HUES64 (cell line): ENCODE results near the gene SKA2.
A peak's percentile ranks its signal among the peaks of the same experiment; 100 is the strongest.

Source experiments
- H3K27ac ChIP-seq: 2 replicates; pipeline ENCODE4 v1.7.0; 2013; ENCODE audit warnings: low read depth, low read length, inconsistent platforms
- H3K27me3 ChIP-seq: 2 replicates; pipeline ENCODE4 v1.6.1; 2013; ENCODE audit warnings: mild to moderate bottlenecking, low read length; ENCODE audit not compliant: insufficient read depth
- H3K36me3 ChIP-seq: 2 replicates; pipeline ENCODE4 v1.6.1; 2013; ENCODE audit warnings: mild to moderate bottlenecking, low read length; ENCODE audit not compliant: insufficient read depth
- H3K4me1 ChIP-seq: 2 replicates; pipeline ENCODE4 v1.6.1; 2013; ENCODE audit warnings: mild to moderate bottlenecking, low read length, moderate library complexity; ENCODE audit not compliant: insufficient read depth
- H3K4me3 ChIP-seq: 2 replicates; pipeline ENCODE4 v1.5.1; 2013; ENCODE audit warnings: mild to moderate bottlenecking, low read length, moderate library complexity
- H3K9ac ChIP-seq: 2 replicates; pipeline ENCODE4 v1.6.1; 2013; ENCODE audit warnings: mild to moderate bottlenecking, low read depth, low read length
- H3K9me3 ChIP-seq: 2 replicates; pipeline ENCODE4 v1.6.1; 2013; ENCODE audit warnings: low read depth, low read length; ENCODE audit not compliant: insufficient read depth
- WGBS: fragments of 150-250, 120-280 bp; methylation state at CpG from one replicate; pipeline ENCODE4 v1.1.7; 2013; ENCODE audit warnings: missing lambda C conversion rate; 5-methylcytosine and 5-hydroxymethylcytosine counted together

SKA2 gene

DNA sequence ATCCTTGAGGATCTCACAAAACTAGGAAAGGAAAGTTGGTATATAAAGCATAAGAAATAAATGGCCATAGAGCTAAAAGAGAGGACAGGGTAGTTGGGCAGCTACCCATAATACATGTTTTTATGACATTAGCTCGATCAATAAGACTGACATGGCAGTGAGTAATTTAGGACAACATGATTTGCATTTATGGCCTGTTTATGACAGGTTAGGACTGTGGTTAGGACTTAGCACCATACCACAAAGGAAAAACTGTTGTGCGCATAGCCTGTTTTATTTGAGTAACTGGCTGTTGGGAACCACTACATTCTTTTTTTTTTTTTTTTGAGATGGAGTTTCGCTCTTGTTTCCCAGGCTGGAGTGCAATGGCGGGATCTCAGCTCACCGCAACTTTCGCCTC, 30.3 kb downstream of the SKA2 start:
- Histone ChIP-seq H3K9ac (no peak overlapping the region), H3K4me1 (no peaks in the 10 kb centered on the region), H3K4me3 (no peak overlapping the region), H3K36me3 (peaks cover 58% of the 10 kb centered on the region), H3K27ac (no peak overlapping the region), H3K27me3 (no peaks in the 10 kb centered on the region), H3K9me3 (no peaks in the 10 kb centered on the region)
- WGBS = 89% methylated on average over 5 of the region's 6 CpGs

DNA sequence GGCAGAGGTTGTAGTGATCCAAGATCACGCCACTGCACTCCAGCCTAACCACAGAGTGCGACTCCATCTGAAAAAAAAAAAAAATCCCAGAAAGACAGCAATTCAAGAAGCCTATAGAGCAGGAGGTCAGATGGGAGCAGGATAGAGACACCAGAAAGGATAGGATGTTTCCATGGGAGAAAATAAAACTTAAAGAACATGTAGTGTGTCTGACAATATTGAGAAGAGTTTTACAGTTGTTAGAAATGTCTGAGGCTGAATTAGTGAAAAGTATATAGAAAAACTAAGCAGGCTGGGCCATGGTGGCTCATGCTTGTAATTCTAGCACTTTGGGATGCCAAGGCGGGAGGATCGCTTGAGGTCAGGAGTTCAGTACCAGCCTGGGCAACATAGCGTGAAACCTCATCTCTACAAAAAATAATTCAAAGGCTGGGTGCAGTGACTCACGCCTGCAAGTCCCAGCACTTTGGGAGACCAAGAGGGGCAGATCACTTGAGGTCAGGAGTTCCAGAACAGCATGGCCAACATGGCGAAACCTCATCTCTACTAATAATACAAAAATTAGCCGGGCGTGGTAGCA, 33.0 kb downstream of the SKA2 start:
- Histone ChIP-seq H3K4me1 (no peaks in the 10 kb centered on the region), H3K27me3 (no peaks in the 10 kb centered on the region), H3K27ac (no peak overlapping the region), H3K9me3 (no peaks in the 10 kb centered on the region), H3K4me3 (no peak overlapping the region), H3K9ac (no peak overlapping the region; the same call in 1 of the 2 replicates), H3K36me3 (peaks cover 68% of the 10 kb centered on the region)
- WGBS = 96% methylated on average over 9 of the region's 9 CpGs

DNA sequence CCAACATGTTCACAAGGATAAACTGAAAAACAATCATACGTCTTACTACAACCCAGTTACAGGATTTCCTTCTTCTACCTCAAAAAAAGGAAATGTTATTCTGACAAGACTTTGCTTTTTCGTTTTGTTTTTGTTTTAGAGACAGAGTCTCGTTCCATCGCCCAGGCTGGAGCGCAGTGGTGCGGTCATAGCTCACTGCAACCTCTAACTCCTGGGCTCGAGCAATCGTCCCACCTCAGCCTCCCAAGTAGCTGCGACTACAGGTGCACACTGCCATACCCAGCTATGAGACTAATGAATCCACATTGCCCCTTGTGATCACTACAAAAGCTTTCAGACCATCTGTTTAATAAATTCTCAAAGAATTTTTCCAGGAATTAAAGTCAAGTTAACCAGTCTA, 39.5 kb downstream of the SKA2 start:
- no peaks in the 10 kb centered on the region for H3K27me3 ChIP-seq
- no peak overlapping the region for H3K27ac ChIP-seq
- H3K4me3 ChIP-seq = no peak overlapping the region
- H3K4me1 ChIP-seq = no peaks in the 10 kb centered on the region
- H3K9me3 ChIP-seq = no peaks in the 10 kb centered on the region
- 97% methylated on average over 9 of the region's 9 CpGs for WGBS
- no peak overlapping the region for H3K9ac ChIP-seq
- H3K36me3 ChIP-seq = peaks cover 81% of the 10 kb centered on the region

- Histone ChIP-seq H3K4me1 (no peaks in the 10 kb centered on the region), H3K4me3 (no peak overlapping the region), H3K27me3 (no peaks in the 10 kb centered on the region), H3K9me3 (no peaks in the 10 kb centered on the region), H3K27ac (no peak overlapping the region), H3K9ac (no peak overlapping the region), H3K36me3 (peaks cover 53% of the 10 kb centered on the region)
- WGBS = 95% methylated on average over 2 of the region's 3 CpGs
These were observed 43.4 kb downstream of the SKA2 start for GRCh38 chr17:59111539-59111938.

DNA sequence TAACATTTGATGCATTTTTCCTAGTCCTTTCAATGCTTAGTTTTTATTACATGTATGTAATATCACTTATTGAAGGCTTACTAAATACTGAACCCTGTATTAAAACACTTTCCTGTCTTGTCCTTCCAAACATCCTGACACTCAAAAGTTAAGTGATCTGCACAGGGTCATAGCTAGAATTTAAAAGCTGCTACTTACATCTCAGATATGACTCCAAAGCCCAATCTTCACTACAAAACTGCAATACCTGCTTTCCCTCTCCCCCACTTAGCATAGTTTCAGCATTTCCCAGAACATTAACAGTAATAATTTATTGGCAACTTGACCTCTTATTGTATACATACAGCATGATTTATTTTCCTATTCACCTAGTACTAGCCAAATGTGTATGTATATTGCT, 44.0 kb downstream of the SKA2 start:
- peaks cover 47% of the 10 kb centered on the region for H3K36me3 ChIP-seq
- no peak overlapping the region for H3K9ac ChIP-seq
- H3K4me3 ChIP-seq = no peak overlapping the region
- no peaks in the 10 kb centered on the region for H3K27me3 ChIP-seq
- H3K4me1 ChIP-seq = no peaks in the 10 kb centered on the region
- no peaks in the 10 kb centered on the region for H3K9me3 ChIP-seq
- no peak overlapping the region for H3K27ac ChIP-seq

DNA sequence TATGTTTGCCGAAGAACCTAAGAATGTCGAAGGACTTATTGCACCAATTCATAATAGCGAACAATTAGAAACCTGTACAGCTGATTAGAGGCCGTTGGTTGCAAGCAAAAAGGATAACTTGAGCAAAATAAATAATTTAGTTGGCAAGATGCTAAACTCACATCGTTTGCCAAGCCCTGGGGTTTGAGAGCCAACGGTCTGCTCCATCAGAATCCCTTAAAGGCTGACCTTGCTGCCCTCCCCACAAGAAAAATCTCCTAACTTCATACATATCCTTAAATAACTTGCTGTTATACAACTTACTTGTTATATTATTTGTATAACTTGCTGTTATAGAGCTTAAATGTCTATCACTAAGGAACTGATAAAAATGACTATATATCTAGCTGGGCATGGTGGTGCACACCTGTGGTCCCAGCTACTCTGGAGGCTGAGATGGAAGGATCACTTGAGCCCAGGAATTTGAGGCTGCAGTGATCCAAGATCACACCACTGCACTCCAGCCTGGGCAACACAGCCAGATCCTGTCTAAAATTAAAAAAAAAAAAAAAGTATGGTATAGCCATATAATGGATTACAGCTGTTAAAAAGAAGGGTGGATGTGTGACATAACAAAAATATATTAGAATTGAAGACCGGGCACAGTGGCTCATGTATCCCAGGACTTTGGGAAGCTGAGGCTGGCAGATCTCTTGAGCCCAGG, 46.4 kb downstream of the SKA2 start:
- Histone ChIP-seq H3K9ac (no peak overlapping the region), H3K27ac (no peak overlapping the region), H3K4me3 (no peak overlapping the region), H3K9me3 (no peaks in the 10 kb centered on the region), H3K27me3 (no peaks in the 10 kb centered on the region), H3K36me3 (peaks cover 36% of the 10 kb centered on the region), H3K4me1 (peaks cover 7% of the 10 kb centered on the region; the same call in 1 of the 2 replicates)
- 96% methylated on average over 7 of the region's 7 CpGs for WGBS

DNA sequence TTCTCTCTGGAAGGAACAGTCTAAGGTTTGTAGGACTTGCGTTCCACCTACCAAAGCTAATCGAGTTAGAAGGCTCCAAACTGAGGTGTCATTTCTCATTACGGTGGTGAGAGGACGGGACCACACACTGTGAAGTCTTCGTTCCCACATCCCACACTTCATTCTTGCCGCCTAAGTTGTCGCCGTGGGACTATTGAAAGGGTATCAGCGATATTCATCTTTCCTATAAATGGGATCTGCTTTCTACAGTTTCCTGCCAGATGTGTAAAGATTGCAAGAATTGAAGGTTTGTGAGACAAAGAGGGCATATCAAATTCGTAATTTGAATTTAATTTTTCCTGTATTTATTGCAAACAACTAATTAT, 47.7 kb downstream of the SKA2 start:
- WGBS = 4% methylated on average over 9 of the region's 10 CpGs
- Histone ChIP-seq H3K9ac (peak overlapping the region; percentile 93), H3K27ac (peak overlapping the region; percentile 95), H3K4me3 (peak overlapping the region; percentile 100), H3K36me3 (peaks cover 38% of the 10 kb centered on the region), H3K9me3 (no peaks in the 10 kb centered on the region), H3K27me3 (no peaks in the 10 kb centered on the region), H3K4me1 (peaks cover 7% of the 10 kb centered on the region; the same call in 1 of the 2 replicates)

GRCh38 chr17:59106463-59107305, 48.3 kb downstream of the SKA2 start, which contains the start of gene TRIM37:
Gene TRIM37 (minus strand): TSS chr17:59106880. CDS start chr17:59106461, 419 bp downstream.
- Histone ChIP-seq H3K9me3 (no peaks in the 10 kb centered on the region), H3K36me3 (peaks cover 36% of the 10 kb centered on the region), H3K27me3 (no peaks in the 10 kb centered on the region), H3K9ac (peak within 1 kb of the TSS; percentile 93), H3K4me3 (peak within 1 kb of the TSS; percentile 100), H3K27ac (peak within 1 kb of the TSS; percentile 95), H3K4me1 (peaks cover 7% of the 10 kb centered on the region; the same call in 1 of the 2 replicates)
- under 1% methylated on average over 89 of the region's 89 CpGs for WGBS

- Histone ChIP-seq H3K27me3 (no peaks in the 10 kb centered on the region), H3K9ac (peak overlapping the region; percentile 93), H3K4me3 (peak overlapping the region; percentile 100), H3K9me3 (no peaks in the 10 kb centered on the region), H3K27ac (peak overlapping the region; percentile 95), H3K36me3 (peaks cover 33% of the 10 kb centered on the region), H3K4me1 (peaks cover 7% of the 10 kb centered on the region; the same call in 1 of the 2 replicates)
- under 1% methylated on average over 18 of the region's 18 CpGs for WGBS
These were observed 49.0 kb downstream of the SKA2 start for GRCh38 chr17:59105852-59106462.

- 100% methylated on average over 1 of the region's 1 CpG for WGBS
- H3K27ac ChIP-seq = no peak overlapping the region
- H3K36me3 ChIP-seq = peaks cover 53% of the 10 kb centered on the region
- H3K4me1 ChIP-seq = peaks cover 7% of the 10 kb centered on the region; the same call in 1 of the 2 replicates
- no peaks in the 10 kb centered on the region for H3K9me3 ChIP-seq
- H3K9ac ChIP-seq = no peak overlapping the region
- H3K4me3 ChIP-seq = no peak overlapping the region
- H3K27me3 ChIP-seq = no peaks in the 10 kb centered on the region
These were observed 53.8 kb downstream of the SKA2 start for GRCh38 chr17:59101178-59101577.

DNA sequence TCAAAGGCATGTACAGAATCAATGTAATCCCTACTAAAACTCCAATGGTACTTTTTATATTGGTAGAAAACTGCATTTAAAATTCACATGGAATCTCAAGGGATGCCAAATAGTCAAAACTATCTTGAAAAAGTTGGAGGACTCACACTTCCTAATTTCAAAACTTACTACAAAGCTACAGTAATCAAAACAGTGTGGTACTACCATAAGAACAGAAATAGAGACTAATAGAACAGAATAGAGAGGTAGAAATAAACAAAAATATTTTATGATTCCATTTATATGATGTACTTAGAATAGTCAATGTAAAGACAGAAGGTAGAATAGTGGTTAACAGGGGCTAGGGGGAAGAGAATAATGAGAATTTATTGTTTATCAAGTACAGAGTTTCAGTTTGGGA, 57.1 kb downstream of the SKA2 start:
- no peaks in the 10 kb centered on the region for H3K9me3 ChIP-seq
- H3K4me1 ChIP-seq = no peaks in the 10 kb centered on the region
- no peak overlapping the region for H3K27ac ChIP-seq
- peaks cover 51% of the 10 kb centered on the region for H3K36me3 ChIP-seq
- H3K4me3 ChIP-seq = no peak overlapping the region
- no peak overlapping the region for H3K9ac ChIP-seq
- no peaks in the 10 kb centered on the region for H3K27me3 ChIP-seq
